ENCODE data around the gene REM2. TPM values are rescaled to one million over a fixed set of nuclear protein-coding genes. Genes with fewer than 3 reads are reported as not detected.

REM2 gene
- total RNA-seq (under 1 TPM in 1 of 4 donors, not detected in 3; 0.25 TPM), polyA plus RNA-seq (0.07 TPM)
- long read RNA-seq, donor 1 = 0 reads
- long read RNA-seq, donor 2 = 0 reads
- long read RNA-seq, donor 3 = 0 reads
- long read RNA-seq, donor 4 = 0 reads

- no peak for ATAC-seq
- 30% methylated on average over 15 of the region's 15 CpGs for WGBS
- H3K4me3 ChIP-seq (ENCODE audit: low read length) = no peak within 1 kb of the TSS
- intact Hi-C loops (cut with DNase I) = no loop called here
- no peak within 1 kb of the TSS for H3K27ac ChIP-seq (ENCODE audit: low read length)
- H3K9me3 ChIP-seq (ENCODE audit: control insufficient read depth, low read length) = no peaks in the 10 kb centered on the region
- no peaks in the 10 kb centered on the region for H3K27me3 ChIP-seq (ENCODE audit: control insufficient read depth, insufficient read depth)
- no peak for DNase-seq
- no peaks in the 10 kb centered on the region for H3K4me1 ChIP-seq (ENCODE audit: control insufficient read depth, insufficient read depth, low read length)
Observed at GRCh38 chr14:22883173-22883976, at the start of gene REM2. Gene REM2 (plus strand): TSS chr14:22883222. CDS start chr14:22883288, 66 bp downstream.

- no peaks in the 10 kb centered on the region for H3K9me3 ChIP-seq (ENCODE audit: control insufficient read depth, low read length)
- 68% methylated on average over 3 of the region's 3 CpGs for WGBS
- H3K27me3 ChIP-seq (ENCODE audit: control insufficient read depth, insufficient read depth) = no peaks in the 10 kb centered on the region
- DNase-seq (no peak), ATAC-seq (no peak)
- H3K27ac ChIP-seq (ENCODE audit: low read length) = no peak overlapping the region
- no peak overlapping the region for H3K4me3 ChIP-seq (ENCODE audit: low read length)
- intact Hi-C loops (cut with DNase I) = no loop called here
- peaks cover 5% of the 10 kb centered on the region for H3K4me1 ChIP-seq (ENCODE audit: control insufficient read depth, insufficient read depth, low read length)
Observed at GRCh38 chr14:22835505-22835904, 47.5 kb upstream of the REM2 start.

DNA sequence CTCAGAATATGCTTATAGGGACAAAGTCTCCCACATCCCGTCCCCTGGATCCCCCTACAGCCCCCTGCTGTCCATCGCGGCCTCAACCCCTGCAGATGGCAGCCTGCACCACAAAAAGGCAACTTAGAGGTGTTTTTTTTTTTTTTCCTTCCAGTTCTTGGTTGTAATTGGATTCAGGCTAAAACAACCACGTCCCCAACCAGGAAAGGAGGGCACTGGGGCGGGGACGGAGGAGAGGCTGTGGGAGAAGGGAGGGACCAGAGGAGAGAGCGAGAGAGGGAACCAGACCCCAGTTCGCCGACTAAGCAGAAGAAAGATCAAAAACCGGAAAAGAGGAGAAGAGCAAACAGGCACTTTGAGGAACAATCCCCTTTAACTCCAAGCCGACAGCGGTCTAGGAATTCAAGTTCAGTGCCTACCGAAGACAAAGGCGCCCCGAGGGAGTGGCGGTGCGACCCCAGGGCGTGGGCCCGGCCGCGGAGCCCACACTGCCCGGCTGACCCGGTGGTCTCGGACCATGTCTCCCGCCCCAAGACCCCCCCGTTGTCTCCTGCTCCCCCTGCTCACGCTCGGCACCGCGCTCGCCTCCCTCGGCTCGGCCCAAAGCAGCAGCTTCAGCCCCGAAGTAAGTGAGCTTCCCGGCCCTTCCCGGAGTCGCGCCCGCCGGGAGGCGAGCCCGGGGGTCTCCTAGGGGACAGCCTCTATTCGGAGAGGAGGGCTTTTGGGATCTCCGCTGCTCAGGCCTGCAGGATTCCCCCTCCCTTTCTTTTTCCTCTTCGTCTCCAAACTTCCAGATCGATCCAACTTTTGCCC lies 46.5 kb upstream of the REM2 start, which contains the start of gene MMP14:
MMP14 (plus strand) TSS at position 285 of the 813 bp plus-strand sequence; CDS start at position 518, 233 bp downstream.
- intact Hi-C loops (cut with DNase I) = no loop called here
- Histone ChIP-seq H3K4me1 (ENCODE audit: control insufficient read depth, insufficient read depth, low read length) (peaks cover 5% of the 10 kb centered on the region), H3K4me3 (ENCODE audit: low read length) (peak within 1 kb of the TSS; percentile 89), H3K27ac (ENCODE audit: low read length) (peak within 1 kb of the TSS; percentile 77), H3K9me3 (ENCODE audit: control insufficient read depth, low read length) (no peaks in the 10 kb centered on the region), H3K27me3 (ENCODE audit: control insufficient read depth, insufficient read depth) (no peaks in the 10 kb centered on the region)
- 2% methylated on average over 46 of the region's 46 CpGs for WGBS
- ATAC-seq (peak; percentile 87 to 89), DNase-seq (peak; percentile 78 to 92 (median 91))

GRCh38 chr14:22837114-22837749 lies 45.8 kb upstream of the REM2 start:
- Histone ChIP-seq H3K27me3 (ENCODE audit: control insufficient read depth, insufficient read depth) (no peaks in the 10 kb centered on the region), H3K27ac (ENCODE audit: low read length) (peak overlapping the region; percentile 77), H3K9me3 (ENCODE audit: control insufficient read depth, low read length) (no peaks in the 10 kb centered on the region), H3K4me3 (ENCODE audit: low read length) (peak overlapping the region; percentile 89), H3K4me1 (ENCODE audit: control insufficient read depth, insufficient read depth, low read length) (peaks cover 5% of the 10 kb centered on the region)
- WGBS = 2% methylated on average over 57 of the region's 57 CpGs
- intact Hi-C loops (cut with DNase I) = no loop called here
- peak; percentile 75 to 92 (median 91) for DNase-seq
- peak; percentile 80 to 85 for ATAC-seq

GRCh38 chr14:22837750-22838538 lies 45.1 kb upstream of the REM2 start:
- no peaks in the 10 kb centered on the region for H3K9me3 ChIP-seq (ENCODE audit: control insufficient read depth, low read length)
- H3K27ac ChIP-seq (ENCODE audit: low read length) = peak overlapping the region; percentile 77
- 22% methylated on average over 25 of the region's 25 CpGs for WGBS
- intact Hi-C loops (cut with DNase I) = no loop called here
- peak overlapping the region; percentile 89 for H3K4me3 ChIP-seq (ENCODE audit: low read length)
- H3K4me1 ChIP-seq (ENCODE audit: control insufficient read depth, insufficient read depth, low read length) = peaks cover 5% of the 10 kb centered on the region
- no peaks in the 10 kb centered on the region for H3K27me3 ChIP-seq (ENCODE audit: control insufficient read depth, insufficient read depth)
- ATAC-seq = peak; percentile 52 to 62
- DNase-seq = peak; percentile 78 to 89 (median 87)

GRCh38 chr14:22838631-22839041 lies 44.4 kb upstream of the REM2 start:
- Histone ChIP-seq H3K4me1 (ENCODE audit: control insufficient read depth, insufficient read depth, low read length) (peaks cover 5% of the 10 kb centered on the region), H3K4me3 (ENCODE audit: low read length) (peak overlapping the region; percentile 89), H3K27ac (ENCODE audit: low read length) (peak overlapping the region; percentile 77), H3K9me3 (ENCODE audit: control insufficient read depth, low read length) (no peaks in the 10 kb centered on the region), H3K27me3 (ENCODE audit: control insufficient read depth, insufficient read depth) (no peaks in the 10 kb centered on the region)
- 28% methylated on average over 6 of the region's 6 CpGs for WGBS
- intact Hi-C loops (cut with DNase I) = no loop called here
- ATAC-seq (peak; percentile 3 to 11), DNase-seq (peak in 2 of 3 donors; percentile 67 to 76)

DNA sequence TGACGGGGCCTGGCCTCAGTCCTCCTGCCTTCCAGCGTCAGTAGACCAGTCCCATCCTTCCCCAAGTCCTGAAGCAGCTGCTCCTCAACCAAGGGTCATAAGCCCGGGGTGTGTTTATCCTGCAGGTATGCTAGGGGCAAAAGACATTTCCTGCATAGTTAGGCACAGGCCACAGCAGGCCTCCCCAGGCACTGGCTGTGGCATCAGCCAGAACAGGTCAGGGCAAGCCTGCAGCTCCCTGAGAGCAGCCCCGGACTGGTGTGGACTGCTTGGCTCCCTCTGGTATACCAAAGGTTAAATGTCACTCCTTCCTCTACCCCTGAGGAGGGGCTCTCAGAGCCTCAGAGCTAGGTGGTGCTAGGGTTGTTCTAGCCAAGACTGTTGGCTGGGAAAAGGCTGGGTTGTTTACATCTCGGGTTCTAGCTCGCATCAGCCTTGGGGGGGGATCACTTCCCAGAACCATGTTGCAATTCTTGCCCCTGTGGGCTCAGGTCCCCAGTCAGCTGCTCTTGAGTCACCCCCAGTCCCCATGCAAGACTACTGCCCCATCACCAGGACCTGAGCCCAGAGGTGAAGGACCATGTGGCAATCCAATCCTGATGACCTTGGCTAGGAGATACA lies 43.8 kb upstream of the REM2 start:
- peaks cover 5% of the 10 kb centered on the region for H3K4me1 ChIP-seq (ENCODE audit: control insufficient read depth, insufficient read depth, low read length)
- DNase-seq (no peak), ATAC-seq (no peak)
- H3K27me3 ChIP-seq (ENCODE audit: control insufficient read depth, insufficient read depth) = no peaks in the 10 kb centered on the region
- intact Hi-C loops (cut with DNase I) = no loop called here
- H3K9me3 ChIP-seq (ENCODE audit: control insufficient read depth, low read length) = no peaks in the 10 kb centered on the region
- H3K4me3 ChIP-seq (ENCODE audit: low read length) = peak overlapping the region; percentile 89
- peak overlapping the region; percentile 77 for H3K27ac ChIP-seq (ENCODE audit: low read length)
- WGBS = 50% methylated on average over 6 of the region's 6 CpGs

DNA sequence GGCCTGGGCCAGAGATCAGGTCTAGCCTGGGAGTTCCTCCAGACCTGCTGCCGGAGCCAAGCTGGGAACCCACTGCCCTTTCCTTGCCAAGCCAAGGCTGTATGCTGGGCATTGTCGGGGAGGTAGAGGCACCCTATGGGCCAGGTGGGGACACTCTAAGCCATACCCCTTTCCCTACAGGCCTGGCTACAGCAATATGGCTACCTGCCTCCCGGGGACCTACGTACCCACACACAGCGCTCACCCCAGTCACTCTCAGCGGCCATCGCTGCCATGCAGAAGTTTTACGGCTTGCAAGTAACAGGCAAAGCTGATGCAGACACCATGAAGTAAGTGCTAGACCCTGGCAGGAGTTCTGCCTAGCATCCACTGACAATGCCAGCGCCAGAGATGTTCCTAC lies 41.7 kb upstream of the REM2 start:
- Histone ChIP-seq H3K27me3 (ENCODE audit: control insufficient read depth, insufficient read depth) (no peaks in the 10 kb centered on the region), H3K4me1 (ENCODE audit: control insufficient read depth, insufficient read depth, low read length) (peaks cover 5% of the 10 kb centered on the region), H3K27ac (ENCODE audit: low read length) (no peak overlapping the region), H3K4me3 (ENCODE audit: low read length) (no peak overlapping the region), H3K9me3 (ENCODE audit: control insufficient read depth, low read length) (no peaks in the 10 kb centered on the region)
- intact Hi-C loops (cut with DNase I) = no loop called here
- ATAC-seq (no peak), DNase-seq (no peak)
- WGBS = 91% methylated on average over 9 of the region's 9 CpGs

- ATAC-seq (no peak), DNase-seq (no peak)
- intact Hi-C loops (cut with DNase I) = no loop called here
- Histone ChIP-seq H3K27me3 (ENCODE audit: control insufficient read depth, insufficient read depth) (no peaks in the 10 kb centered on the region), H3K4me3 (ENCODE audit: low read length) (no peak overlapping the region), H3K9me3 (ENCODE audit: control insufficient read depth, low read length) (no peaks in the 10 kb centered on the region), H3K27ac (ENCODE audit: low read length) (no peak overlapping the region), H3K4me1 (ENCODE audit: control insufficient read depth, insufficient read depth, low read length) (peaks cover 5% of the 10 kb centered on the region)
- WGBS = 90% methylated on average over 8 of the region's 8 CpGs
Observed at GRCh38 chr14:22841769-22842168, 41.3 kb upstream of the REM2 start.
